Activated CD8-positive, alpha-beta memory T cell treated with anti-CD3 and anti-CD28 coated beads for 1 hour (primary cell): ENCODE results near the gene FAM240A.
"Not testable (repeated sequence)": the region's sequence is repeated elsewhere in the genome, so short reads cannot be mapped to it uniquely, and the experiment has no call there.

Experiments used
- DNase-seq, 2 donors: peaks; one replicate each; pipeline ENCODE4 v3.0.0-alpha.2; 2020; ENCODE audit warnings: low read depth in 1 of 2; ENCODE audit errors: extremely low read depth in 1 of 2

Gene FAM240A

GRCh38 chr3:46612324-46612723, at the start of gene FAM240A:
Gene FAM240A, plus strand, starts transcription at chr3:46612525. Its CDS starts 159 bp downstream, at chr3:46612684.
- no peak for DNase-seq

GRCh38 chr3:46564190-46565021, 47.9 kb upstream of the FAM240A start:
- no peak for DNase-seq

GRCh38 chr3:46565077-46565476, 47.2 kb upstream of the FAM240A start:
- DNase-seq: no peak

- no peak for DNase-seq
Observed at GRCh38 chr3:46565607-46566039, 46.7 kb upstream of the FAM240A start.

GRCh38 chr3:46566040-46566641, 46.2 kb upstream of the FAM240A start, which contains the start of gene LRRC2:
Gene LRRC2, minus strand, starts transcription at chr3:46566302. Its CDS starts 14,711 bp downstream, at chr3:46551591.
- DNase-seq: no peak

- DNase-seq: no peak
Observed at GRCh38 chr3:46571684-46572083, 40.6 kb upstream of the FAM240A start.

- DNase-seq: no peak
Observed at GRCh38 chr3:46573701-46574100, 38.6 kb upstream of the FAM240A start.

GRCh38 chr3:46574243-46574646, 38.1 kb upstream of the FAM240A start:
- DNase-seq: no peak

GRCh38 chr3:46574881-46575576, 37.3 kb upstream of the FAM240A start:
- DNase-seq: no peak

- DNase-seq: no peak
Observed at GRCh38 chr3:46575577-46576222, 36.6 kb upstream of the FAM240A start.

- no peak for DNase-seq
Observed at GRCh38 chr3:46576386-46576785, 35.9 kb upstream of the FAM240A start.

GRCh38 chr3:46576879-46577278, 35.4 kb upstream of the FAM240A start:
- DNase-seq: no peak

GRCh38 chr3:46577580-46578249, 34.6 kb upstream of the FAM240A start:
- not testable (repeated sequence) for DNase-seq

- no peak for DNase-seq
Observed at GRCh38 chr3:46578973-46579755, 33.2 kb upstream of the FAM240A start.

- no peak for DNase-seq
Observed at GRCh38 chr3:46579756-46580286, 32.5 kb upstream of the FAM240A start.

GRCh38 chr3:46580675-46581074, 31.6 kb upstream of the FAM240A start:
- DNase-seq: no peak

- DNase-seq: no peak
Observed at GRCh38 chr3:46584598-46585467, 27.5 kb upstream of the FAM240A start.
